ENCODE results near the gene PRR11. TPM values are rescaled to one million over a fixed set of nuclear protein-coding genes. Genes with fewer than 3 reads are reported as not detected.

Gene PRR11
- total RNA-seq, 2 donors from 2014 or later: 10.8 to 34.0 TPM

DNA sequence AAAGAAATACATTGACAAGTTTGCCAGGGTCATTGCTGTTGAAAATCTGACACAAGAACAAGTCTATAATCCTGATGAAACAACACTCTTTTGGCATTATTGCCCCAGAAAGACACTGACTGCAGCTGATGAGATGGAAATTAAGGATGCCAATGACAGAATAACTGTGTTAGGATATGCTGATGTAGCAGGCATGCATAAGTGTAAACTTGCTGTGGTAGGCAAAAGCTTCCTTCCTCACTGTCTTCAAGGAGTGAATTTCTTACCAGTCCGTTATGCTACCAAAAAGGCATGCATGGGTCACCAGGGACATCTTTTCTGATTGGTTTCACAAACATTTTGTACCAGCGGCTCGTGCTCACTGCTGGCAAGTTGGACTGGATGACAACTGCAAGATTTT lies 75.2 kb downstream of the PRR11 start:
- intact Hi-C loops (cut with DNase I): no loop called here
- TF ChIP-seq, protein P1, sequence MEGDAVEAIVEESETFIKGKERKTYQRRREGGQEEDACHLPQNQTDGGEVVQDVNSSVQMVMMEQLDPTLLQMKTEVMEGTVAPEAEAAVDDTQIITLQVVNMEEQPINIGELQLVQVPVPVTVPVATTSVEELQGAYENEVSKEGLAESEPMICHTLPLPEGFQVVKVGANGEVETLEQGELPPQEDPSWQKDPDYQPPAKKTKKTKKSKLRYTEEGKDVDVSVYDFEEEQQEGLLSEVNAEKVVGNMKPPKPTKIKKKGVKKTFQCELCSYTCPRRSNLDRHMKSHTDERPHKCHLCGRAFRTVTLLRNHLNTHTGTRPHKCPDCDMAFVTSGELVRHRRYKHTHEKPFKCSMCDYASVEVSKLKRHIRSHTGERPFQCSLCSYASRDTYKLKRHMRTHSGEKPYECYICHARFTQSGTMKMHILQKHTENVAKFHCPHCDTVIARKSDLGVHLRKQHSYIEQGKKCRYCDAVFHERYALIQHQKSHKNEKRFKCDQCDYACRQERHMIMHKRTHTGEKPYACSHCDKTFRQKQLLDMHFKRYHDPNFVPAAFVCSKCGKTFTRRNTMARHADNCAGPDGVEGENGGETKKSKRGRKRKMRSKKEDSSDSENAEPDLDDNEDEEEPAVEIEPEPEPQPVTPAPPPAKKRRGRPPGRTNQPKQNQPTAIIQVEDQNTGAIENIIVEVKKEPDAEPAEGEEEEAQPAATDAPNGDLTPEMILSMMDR (IDR thresholded peaks at IDR 0.05): no peak
- H3K36me3 ChIP-seq: no peaks in the 10 kb centered on the region

DNA sequence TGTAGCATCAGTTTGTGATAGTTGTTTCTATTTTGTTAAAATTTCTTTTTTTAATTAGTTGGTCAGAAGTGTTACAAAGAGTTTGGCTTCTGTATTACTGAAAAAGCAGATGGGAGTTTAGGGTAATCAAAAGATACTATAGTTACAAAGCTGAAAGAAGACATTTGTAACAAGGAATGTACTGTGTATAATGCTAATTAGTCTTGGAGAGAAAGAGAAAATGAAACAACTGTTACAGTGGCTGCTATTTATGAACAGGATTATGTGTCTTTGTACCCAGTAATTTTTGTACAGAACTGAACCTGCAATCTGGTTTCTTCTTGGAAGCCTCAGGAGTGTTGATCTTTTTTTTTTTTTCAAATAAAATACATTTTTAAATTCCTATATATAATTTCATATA lies 79.1 kb downstream of the PRR11 start:
- H3K27ac ChIP-seq: no peak overlapping the region
- no peak overlapping the region for H3K4me3 ChIP-seq
- H3K27me3 ChIP-seq: no peaks in the 10 kb centered on the region
- TF ChIP-seq, protein P1 (IDR thresholded peaks at IDR 0.05): no peak
- no peaks in the 10 kb centered on the region for H3K4me1 ChIP-seq
- no peak overlapping the region for H3K9ac ChIP-seq (ENCODE audit: low read depth in 2 of 2, low read length in 2 of 2)
- DNase-seq: no peak
- H3K9me3 ChIP-seq: no peaks in the 10 kb centered on the region
- intact Hi-C loops (cut with DNase I): no loop called here
- H3K36me3 ChIP-seq: no peaks in the 10 kb centered on the region

More for the DNA sequence above, 75.2 kb downstream of the PRR11 start:
- Histone ChIP-seq H3K27ac (no peak overlapping the region), H3K27me3 (no peaks in the 10 kb centered on the region), H3K9ac (ENCODE audit: low read depth in 2 of 2, low read length in 2 of 2) (no peak overlapping the region), H3K4me3 (no peak overlapping the region), H3K9me3 (no peaks in the 10 kb centered on the region), H3K4me1 (no peaks in the 10 kb centered on the region)
- DNase-seq: no peak

DNA sequence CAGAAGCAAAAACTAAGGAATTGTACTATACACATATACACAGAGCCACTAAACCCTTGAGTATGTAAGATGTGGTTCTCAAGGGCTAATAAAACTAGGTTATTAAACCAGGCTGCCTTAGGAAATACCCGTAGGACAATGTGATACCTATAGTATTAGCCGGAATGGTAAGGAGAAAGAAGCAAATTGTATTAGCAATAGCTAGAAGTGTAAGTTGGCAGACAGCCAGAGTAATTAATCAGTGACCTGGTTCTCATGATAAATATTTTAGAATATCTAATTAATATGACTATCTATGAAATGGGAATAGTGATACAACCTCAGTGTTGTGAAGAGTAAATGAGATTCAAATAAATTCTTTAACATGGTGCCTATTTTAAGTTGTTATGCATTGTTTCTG lies 83.4 kb downstream of the PRR11 start:
- Histone ChIP-seq H3K9me3 (no peaks in the 10 kb centered on the region), H3K27ac (no peak overlapping the region), H3K36me3 (no peaks in the 10 kb centered on the region), H3K4me3 (no peak overlapping the region), H3K9ac (ENCODE audit: low read depth in 2 of 2, low read length in 2 of 2) (no peak overlapping the region), H3K27me3 (no peaks in the 10 kb centered on the region), H3K4me1 (no peaks in the 10 kb centered on the region)
- DNase-seq: no peak
- intact Hi-C loops (cut with DNase I): no loop called here
- TF ChIP-seq, protein P1 (IDR thresholded peaks at IDR 0.05): no peak

DNA sequence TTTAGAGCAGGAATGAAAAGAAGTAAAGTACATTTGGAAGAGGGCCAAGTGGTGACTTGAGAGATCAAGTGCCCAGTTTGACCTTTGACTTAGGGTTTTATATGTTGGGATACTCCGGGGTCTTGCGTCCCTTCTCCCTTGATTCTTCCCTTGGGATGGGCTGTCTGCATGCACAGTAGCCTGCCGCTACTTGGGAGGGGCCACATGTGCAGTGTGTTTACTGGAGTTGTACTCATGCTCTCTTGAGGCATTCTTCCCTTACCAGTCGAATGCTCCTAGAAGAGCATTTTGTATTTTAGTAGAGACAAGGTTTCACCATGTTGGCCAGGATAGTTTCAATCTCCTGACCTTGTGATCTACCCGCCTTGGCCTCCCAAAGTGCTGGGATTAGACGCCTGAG lies 88.5 kb downstream of the PRR11 start:
- Histone ChIP-seq H3K4me1 (no peaks in the 10 kb centered on the region), H3K9me3 (no peaks in the 10 kb centered on the region), H3K36me3 (no peaks in the 10 kb centered on the region), H3K4me3 (no peak overlapping the region), H3K27me3 (no peaks in the 10 kb centered on the region), H3K9ac (ENCODE audit: low read depth in 2 of 2, low read length in 2 of 2) (no peak overlapping the region), H3K27ac (no peak overlapping the region)
- no peak for DNase-seq
- intact Hi-C loops (cut with DNase I): no loop called here
- TF ChIP-seq, protein P1 (IDR thresholded peaks at IDR 0.05): no peak

Small RNAs within 50 kb of the gene (microRNA-seq; reads per million reads assigned to microRNA genes)
- gene MIR301A (37.5 reads per million, percentile 39 among the genes with 10 or more reads in this experiment), gene MIR454 (1,303 reads per million, percentile 82 among the genes with 10 or more reads in this experiment)

Other genes starting within 250 kb of the PRR11 start
- gene TRIM37, start 48.9 kb upstream of the PRR11 start, total RNA-seq: 10 to 100 TPM; 17.2 to 24.1 TPM
- gene SKA2, start 560 bp upstream of the PRR11 start, total RNA-seq: 10 to 100 TPM; 29.5 to 53.8 TPM
- 10 to 100 TPM; 11.2 to 12.2 TPM for gene SMG8, start 54.3 kb downstream of the PRR11 start, total RNA-seq
- gene GDPD1, start 64.8 kb downstream of the PRR11 start, total RNA-seq: 1 to 10 TPM; 3.4 to 5.0 TPM
- 10 to 100 TPM; 17.2 to 25.7 TPM for gene YPEL2, start 175.9 kb downstream of the PRR11 start, total RNA-seq

Measured in colonic mucosa (tissue), 4 donors.